HG03159 (cell line): ENCODE results near the gene ASTL.
"Not testable (repeated sequence)": the region's sequence is repeated elsewhere in the genome, so short reads cannot be mapped to it uniquely, and the experiment has no call there.

Experiments used
- ATAC-seq: cut with Tn5 transposase; IDR thresholded peaks from one replicate; pipeline ENCODE4 v1.9.1; 2021; ENCODE audit warnings: mild to moderate bottlenecking, moderate library complexity; ENCODE audit not compliant: unreplicated experiment

ASTL gene

DNA sequence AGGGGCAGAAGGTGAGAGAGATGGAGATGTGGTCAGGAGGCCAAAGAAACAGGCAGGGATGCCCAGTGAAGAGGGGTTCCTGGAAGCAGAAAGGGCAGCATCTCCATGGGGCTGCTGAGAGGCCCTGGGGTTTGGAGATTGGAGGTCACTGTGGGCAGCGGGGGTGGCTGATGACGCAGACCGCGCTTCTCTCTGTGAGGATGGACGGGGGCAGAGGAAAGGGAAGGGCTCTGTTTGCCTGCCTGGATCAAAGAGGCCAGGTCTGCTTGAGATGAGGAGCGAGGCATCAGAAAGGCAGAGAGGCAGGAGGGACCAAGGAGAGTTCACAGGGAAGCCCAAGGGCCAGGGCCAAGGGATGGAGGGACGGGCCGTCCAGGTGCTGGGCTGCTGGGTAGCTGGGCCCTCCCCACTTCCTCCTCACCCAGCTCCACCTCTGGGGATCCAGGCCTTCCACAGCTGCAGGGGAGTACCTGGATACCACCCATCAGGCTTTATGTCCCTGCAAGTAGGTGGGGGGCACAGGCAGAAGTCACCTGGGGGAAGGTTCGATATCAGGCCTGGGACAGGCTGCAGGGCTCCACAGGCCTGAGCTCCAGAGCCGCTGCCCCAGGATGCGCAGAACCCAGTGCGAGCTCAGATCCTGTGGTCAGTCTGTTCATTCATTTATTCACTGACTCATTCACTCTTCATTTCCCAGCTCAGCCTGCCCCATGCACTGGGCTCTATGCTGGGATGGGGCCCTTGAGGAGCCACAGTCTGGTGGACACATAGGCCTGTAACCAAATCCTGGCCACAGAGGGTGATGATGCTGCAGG lies 52.6 kb downstream of the ASTL start:
- ATAC-seq, result no peak

DNA sequence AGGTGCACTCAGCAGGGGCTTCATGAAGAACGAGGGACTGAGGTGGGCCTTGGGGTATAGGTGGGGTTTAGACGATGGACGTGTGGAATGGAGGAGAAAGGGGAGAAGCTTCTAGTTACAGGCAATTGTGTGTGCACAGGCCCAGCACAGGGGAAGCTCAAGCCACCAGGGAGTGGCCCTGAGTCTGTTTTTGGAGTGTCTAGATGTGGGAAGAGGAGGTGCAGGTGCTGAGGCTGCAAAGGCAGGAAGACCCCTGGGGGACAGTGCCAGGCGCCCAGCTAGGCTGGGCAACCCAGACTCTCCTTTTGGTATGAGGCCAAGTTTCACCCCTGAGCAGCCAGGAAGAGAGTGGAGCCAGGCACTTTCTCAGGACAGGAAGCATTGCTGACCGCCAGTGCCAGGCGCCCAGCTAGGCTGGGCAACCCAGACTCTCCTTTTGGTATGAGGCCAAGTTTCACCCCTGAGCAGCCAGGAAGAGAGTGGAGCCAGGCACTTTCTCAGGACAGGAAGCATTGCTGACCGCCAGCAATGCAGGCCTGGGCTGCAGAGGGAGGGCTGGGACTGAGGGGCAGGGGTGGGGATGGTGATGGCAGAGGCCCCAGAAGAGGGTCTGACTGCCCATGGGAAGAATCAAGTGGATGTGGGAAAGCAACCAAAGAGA lies 53.3 kb downstream of the ASTL start:
- not testable (repeated sequence) for ATAC-seq

DNA sequence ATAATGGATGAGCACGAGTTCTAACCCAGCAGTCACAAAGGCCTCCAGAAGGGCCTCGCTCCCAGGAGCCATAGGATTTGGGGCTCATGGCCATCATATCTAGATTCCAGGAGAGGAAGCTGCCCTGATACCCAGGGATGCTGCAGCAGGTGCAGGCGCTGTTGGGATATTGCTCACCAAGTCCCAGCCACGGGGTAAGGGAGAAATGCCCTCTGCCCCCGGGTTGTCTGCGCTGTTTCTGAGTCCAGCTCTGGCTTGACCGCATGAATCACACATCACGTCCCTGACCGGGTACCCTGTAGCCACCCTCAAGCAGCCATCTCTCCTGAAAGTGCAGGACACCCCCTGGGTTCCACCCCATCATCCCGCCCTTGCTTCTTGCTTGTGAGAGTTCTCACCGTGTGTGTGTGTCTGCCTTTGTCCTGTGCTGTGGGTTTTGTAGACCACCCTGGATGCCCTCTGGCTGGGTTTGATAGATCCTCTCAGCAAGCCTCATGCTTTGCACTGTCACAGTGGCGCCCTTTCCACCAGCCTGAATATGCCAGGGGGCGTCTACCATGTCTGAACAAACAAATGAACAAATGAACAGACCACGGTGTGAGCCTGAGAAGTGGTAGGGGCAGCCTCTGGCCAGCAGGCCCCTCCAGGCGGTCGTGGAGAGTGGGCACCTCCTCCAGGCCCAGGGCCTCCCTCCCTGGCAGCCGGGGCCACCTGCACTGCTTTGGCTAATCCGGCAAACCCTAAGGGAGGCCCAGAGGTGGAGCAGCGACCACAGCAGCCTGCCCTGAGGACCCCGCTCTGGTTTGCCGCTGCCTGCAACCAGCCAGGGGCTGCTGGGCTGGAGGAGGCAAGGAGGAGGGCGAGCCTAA lies 54.1 kb downstream of the ASTL start:
- ATAC-seq, result no peak

DNA sequence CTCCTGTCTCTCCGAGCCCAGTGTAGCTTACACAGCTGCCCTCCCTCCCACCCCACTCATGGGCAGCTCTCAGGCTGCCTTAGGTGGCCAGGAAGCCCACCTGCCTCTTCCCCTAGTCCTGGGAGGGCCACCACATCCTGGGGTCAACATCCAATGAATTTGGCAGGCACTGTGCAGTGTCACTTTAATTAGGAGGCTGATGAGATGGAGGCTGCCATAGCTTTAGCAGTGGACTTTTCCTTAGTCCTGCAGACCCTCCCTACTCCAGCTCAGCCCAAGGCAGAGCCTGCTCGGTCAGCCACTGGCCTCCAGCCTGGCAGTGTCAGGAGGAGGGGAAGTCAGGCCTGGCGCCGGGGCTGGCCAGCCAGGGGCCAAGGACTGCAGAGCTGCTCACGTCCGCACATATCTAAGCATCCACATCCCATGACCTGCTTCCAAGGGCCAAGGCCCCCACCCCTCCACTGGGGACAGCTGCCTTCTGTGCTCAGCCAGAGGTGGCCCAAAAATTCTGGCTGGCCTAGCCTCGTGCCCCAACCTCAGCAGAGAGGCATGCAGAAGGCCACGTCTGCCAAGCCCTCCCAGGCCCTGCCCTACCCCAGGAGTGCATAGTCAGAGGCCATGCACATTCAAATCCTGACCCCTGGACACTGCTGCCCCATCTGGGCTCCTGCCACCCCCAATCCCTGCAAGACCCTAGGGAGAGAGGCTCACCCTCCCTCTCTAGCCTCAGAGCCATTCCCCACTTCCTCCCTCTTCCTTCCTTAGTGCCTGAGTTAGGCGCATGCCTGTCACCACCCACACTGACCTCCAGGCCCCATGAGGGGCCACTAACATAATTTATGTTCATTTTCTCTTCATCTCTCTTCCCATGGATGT lies 55.0 kb downstream of the ASTL start:
- no peak for ATAC-seq

DNA sequence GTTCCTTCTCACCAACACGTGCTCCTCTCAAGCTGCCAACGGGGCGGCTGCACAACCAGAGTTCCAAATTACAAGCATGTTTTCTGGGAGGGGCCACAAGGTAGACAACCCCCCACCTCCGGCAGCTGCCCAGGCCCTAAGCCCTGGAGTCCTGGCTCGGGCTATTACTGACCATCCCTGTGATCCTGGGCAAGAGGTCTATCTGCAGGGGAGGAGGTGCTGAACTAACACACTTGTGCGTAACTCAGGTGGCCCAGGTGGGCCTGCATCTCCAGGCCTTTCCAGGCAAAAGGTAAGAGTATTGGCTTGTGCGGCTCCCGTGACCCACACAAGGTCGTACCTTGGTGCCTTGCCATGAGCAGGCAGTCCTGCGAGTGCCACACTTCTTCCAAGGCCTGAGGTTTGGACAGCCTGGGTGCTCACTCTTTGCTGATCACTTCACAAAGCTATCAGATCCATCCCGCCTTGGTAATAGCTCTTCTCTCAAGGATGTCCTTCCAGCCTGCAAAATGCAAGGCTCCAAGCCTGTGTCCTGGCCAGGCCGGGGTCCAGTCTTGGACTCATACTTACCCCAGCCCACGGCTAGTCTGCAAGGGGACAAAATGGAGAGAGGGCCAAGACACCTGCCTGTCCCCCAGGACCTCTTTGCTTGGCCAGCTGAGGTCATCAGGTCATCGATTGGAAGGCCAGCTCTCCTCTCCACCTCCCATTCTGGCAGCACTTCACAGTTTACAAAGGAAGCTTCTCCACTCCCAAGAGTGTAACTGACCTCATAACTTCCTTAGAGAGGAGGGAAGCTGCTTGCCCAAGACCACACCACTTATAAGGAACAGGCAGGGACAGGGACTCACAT lies 55.9 kb downstream of the ASTL start:
- ATAC-seq, result no peak

DNA sequence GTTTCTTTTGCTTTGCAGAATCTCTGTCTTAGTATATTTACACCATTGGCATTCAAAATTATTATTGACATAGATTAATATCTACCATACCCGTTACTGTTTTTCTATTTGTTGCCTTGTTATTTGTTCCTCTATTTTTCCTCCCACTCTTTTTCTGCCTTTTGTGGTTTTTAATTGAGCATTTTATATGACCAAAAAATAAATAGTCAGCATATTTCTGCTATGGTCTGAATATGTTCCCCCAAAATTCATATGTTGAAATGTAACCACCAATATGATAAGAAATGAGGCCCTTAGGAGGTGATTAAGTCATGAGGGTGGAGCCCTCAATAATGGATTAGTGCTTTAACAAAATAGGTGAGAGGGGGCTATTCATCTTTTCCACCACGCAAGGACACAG lies 57.3 kb downstream of the ASTL start:
- ATAC-seq, result no peak

DNA sequence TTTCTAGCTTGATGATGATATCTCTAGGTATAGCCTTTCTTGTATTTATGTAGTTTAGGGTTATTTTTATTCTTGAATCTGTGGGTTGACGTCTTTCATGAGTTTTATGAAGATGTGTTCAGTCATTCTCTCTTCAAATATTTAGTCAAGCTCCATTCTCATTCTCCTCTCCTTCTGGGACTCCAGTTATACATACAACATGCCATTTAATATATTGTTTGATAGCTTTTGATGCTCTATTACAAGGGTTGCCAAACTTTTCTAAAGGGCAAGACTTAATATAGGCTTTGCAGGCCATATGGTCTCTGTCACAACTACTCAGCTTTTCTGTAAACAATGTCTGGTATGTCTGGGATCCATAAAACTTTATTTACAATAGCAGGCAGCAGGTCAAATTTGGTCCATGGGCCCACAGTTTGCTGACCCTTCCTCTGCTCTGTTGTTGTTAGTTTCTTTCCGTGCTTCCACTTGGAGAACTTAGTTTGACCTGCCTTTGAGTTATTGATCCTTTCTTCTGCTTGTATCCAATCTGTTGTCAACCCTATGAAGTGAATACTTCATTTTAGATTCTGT lies 63.0 kb downstream of the ASTL start:
- ATAC-seq, result no peak

DNA sequence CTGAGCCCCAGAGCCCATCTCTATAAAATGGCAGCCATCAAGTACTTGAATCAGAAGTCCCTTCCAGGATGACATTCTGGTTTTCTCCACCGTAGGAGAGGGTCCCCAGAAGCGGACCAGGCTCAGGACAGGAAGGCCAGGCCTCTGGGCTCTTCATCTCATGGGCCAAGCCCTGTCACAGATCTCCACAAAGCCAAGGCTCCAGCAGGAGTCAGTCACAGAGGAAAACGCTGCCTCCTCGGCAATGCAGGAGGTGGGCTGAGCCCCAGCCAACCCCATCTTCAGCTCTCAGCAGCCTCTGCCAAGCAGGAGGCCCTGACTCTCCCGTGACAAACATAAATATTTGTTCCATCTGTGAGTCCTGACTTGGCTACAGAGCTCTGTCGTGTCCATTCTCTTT lies 64.1 kb downstream of the ASTL start:
- ATAC-seq, result no peak

DNA sequence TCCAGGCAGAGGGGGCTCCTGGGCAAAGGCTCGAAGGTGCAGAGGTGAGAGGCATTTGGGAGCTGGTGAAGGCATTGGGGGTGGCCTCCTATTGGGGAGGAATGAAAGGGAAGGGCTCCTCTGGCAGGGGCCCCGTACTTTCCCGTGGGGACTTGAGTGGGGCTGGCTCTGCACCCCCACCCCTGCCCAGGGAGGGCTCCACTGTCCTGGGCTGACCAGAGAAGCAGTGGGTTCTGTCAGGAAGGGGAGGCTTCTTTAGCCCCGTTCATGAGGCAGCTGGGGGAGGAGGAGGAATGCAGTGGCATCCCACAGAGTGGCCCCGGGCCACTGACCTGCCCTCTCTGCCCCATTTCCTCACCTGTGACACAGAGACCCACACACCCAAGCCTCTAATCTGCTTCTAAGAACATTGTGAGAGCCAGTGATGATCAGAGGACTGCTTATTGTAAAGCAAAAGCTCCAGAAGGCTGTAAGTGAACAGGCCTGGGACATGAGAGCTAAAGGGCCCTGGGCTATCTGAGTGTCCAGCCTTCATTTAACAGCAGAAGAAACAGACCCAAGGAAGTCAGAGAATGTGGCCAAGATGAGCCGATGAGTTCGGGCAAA lies 65.0 kb downstream of the ASTL start:
- no peak for ATAC-seq
